GM23248 (cell line): ENCODE measurements around the gene TMIGD3.

Source experiments
- EZH2 ChIP-seq: fragments of 200-600 bp; sonication (generic); IDR thresholded peaks from 2 replicates; pipeline ENCODE4 v1.6.1; 2018; ENCODE audit warnings: antibody characterized with exemption, mild to moderate bottlenecking; ENCODE audit not compliant: insufficient read depth, poor library complexity, severe bottlenecking
- EZH2phosphoT487 ChIP-seq: fragments of 200-600 bp; sonication (generic); IDR thresholded peaks from 2 replicates; pipeline ENCODE4 v1.6.1; 2018; ENCODE audit warnings: antibody characterized with exemption, moderate library complexity, mild to moderate bottlenecking, low read depth; ENCODE audit not compliant: insufficient read depth

DNA sequence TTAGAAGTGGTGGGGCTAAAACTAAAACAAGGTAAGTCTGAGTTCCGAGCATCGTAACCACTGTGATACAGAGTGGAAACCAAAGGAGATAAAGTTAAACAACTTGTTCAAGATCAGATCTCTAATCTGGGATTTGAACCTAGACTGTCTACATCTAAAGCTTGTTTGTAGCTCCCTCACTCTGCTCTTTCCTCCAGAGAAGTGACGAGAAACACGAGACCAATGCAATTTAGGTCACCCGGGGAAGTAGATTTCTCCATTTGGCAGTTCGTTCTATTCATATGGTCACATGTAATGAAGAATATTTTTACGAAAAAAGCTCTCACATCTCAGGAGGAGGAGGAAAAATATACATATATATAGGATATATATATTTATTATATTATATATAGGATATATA, 1.8 kb downstream of the TMIGD3 start:
- TF ChIP-seq EZH2 (no peak), EZH2phosphoT487 (no peak)
